Measurements from ENCODE around the gene ZMYND11. TPM values are rescaled to one million over a fixed set of nuclear protein-coding genes. Genes with fewer than 3 reads are reported as not detected.
A peak's percentile ranks its signal among the peaks of the same experiment; 100 is the strongest.

ZMYND11 gene
- polyA plus RNA-seq, 1 of the 3 experiments (the other 2 are of a cell fraction): 33.1 TPM

DNA sequence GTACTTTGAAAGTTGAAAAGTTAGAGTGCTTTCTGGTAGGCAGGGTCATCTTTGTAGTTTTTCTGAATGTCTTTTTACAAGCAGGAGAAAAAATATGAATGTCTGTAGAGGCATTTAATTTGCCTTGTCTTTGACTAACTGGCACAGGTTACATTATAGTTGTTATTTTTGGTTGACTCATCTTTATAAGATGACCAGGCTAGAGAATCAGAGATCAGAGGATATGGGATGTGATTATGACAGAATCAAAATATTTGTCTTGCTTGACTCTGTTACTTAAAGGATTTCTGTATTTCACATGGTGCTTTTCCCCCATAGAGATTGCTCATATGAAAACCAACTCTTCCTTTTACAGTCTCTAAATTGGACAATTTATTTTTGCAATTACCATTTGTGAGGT is 2.4 kb downstream of the ZMYND11 start (continued):
- TF ChIP-seq EP300 (IDR thresholded peaks at IDR 0.05; ENCODE audit: borderline replicate concordance in 1 of 2, low read depth in 1 of 2, low read length in 1 of 2): no peak
- TF ChIP-seq POLR2AphosphoS5 (IDR thresholded peaks at IDR 0.05; ENCODE audit: low read depth, low read length): no peak
- TF ChIP-seq, protein P1, sequence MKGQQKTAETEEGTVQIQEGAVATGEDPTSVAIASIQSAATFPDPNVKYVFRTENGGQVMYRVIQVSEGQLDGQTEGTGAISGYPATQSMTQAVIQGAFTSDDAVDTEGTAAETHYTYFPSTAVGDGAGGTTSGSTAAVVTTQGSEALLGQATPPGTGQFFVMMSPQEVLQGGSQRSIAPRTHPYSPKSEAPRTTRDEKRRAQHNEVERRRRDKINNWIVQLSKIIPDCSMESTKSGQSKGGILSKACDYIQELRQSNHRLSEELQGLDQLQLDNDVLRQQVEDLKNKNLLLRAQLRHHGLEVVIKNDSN (IDR thresholded peaks at IDR 0.05; ENCODE audit: borderline replicate concordance, low read depth): no peak
- TF ChIP-seq, protein P2, sequence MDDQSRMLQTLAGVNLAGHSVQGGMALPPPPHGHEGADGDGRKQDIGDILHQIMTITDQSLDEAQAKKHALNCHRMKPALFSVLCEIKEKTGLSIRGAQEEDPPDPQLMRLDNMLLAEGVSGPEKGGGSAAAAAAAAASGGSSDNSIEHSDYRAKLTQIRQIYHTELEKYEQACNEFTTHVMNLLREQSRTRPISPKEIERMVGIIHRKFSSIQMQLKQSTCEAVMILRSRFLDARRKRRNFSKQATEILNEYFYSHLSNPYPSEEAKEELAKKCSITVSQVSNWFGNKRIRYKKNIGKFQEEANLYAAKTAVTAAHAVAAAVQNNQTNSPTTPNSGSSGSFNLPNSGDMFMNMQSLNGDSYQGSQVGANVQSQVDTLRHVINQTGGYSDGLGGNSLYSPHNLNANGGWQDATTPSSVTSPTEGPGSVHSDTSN (IDR thresholded peaks at IDR 0.05): peak; percentile 51; the same call in 1 of the 2 replicates
- no peak for TF ChIP-seq EZH2phosphoT487 (IDR thresholded peaks at IDR 0.05; ENCODE audit: borderline replicate concordance, low read depth)
- TF ChIP-seq FOSL2 (IDR thresholded peaks at IDR 0.05; ENCODE audit: borderline replicate concordance, low read depth): peak; percentile 58
- TF ChIP-seq JUND (IDR thresholded peaks at IDR 0.05): peak; percentile 56
- TF ChIP-seq TAF1 (IDR thresholded peaks at IDR 0.05; ENCODE audit: borderline replicate concordance, low read depth, low read length): no peak
- TF ChIP-seq NFIC (IDR thresholded peaks at IDR 0.05; ENCODE audit: borderline replicate concordance): peak; percentile 17; the same call in 1 of the 2 replicates
- TF ChIP-seq TCF12 (IDR thresholded peaks at IDR 0.05): peak; percentile 48

DNA sequence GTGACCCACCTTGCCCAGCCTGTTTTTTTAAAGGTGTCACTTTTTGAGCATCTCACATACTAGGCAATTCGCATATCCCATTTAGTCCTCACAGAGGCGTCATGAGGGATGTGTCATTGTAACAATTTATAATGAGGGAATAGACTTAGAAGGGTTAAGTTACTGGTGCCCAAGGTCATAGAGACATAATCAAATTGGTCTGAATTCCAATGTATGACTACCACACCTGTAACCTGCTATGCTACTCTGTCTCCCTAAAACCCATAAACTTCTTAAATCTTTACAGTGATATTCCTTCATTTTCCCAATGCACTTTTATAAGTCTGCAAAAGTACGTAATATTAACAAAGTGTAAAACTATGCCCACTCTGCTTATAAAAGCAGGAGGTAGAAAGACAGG is 7.1 kb downstream of the ZMYND11 start:
- Histone ChIP-seq H3K79me2 (ENCODE audit: insufficient read depth) (peaks cover 97% of the 10 kb centered on the region), H3K27ac (ENCODE audit: low read depth in 2 of 2, low read length in 1 of 2) (no peak overlapping the region), H3K4me3 (ENCODE audit: low read depth in 2 of 2, low read length in 1 of 2) (no peak overlapping the region), H3K9me2 (no peaks in the 10 kb centered on the region), H3K9me3 (no peaks in the 10 kb centered on the region), H4K20me1 (ENCODE audit: insufficient read depth) (peaks cover 92% of the 10 kb centered on the region), H3F3A (replicated peaks; ENCODE audit: insufficient read depth) (peaks cover 14% of the 10 kb centered on the region), H3K9ac (no peak overlapping the region), H3K4me2 (peak overlapping the region; percentile 15; the same call in 1 of the 2 replicates), H3K27me3 (ENCODE audit: insufficient read depth) (no peaks in the 10 kb centered on the region), H3K36me3 (replicated peaks in 1 of 2; ENCODE audit: control insufficient read depth in 1 of 2, insufficient read depth in 2 of 2, low read length in 1 of 2) (peaks cover 0 to 12% of the 10 kb centered on the region in 2 experiments), H3K4me1 (ENCODE audit: control insufficient read depth in 1 of 2, insufficient read depth in 2 of 2, low read depth in 1 of 2, low read length in 1 of 2) (peaks cover 8 to 26% of the 10 kb centered on the region in 2 experiments; a peak in 3 of 4 replicates), H2AFZ (ENCODE audit: low read depth) (no peak overlapping the region)
- ChIA-PET CTCF (no interaction called here), POLR2A (no interaction called here)
- 94% methylated on average over 3 of the region's 3 CpGs for WGBS (ENCODE audit: low lambda C conversion rate)
- no peak for DNase-seq
- no peak for TF ChIP-seq RXRA (IDR thresholded peaks at IDR 0.05; ENCODE audit: borderline replicate concordance, low read depth)
- no peak for TF ChIP-seq TAF1 (IDR thresholded peaks at IDR 0.05; ENCODE audit: borderline replicate concordance, low read depth, low read length)
- no peak for TF ChIP-seq MXI1 (IDR thresholded peaks at IDR 0.05; ENCODE audit: low read depth, low read length)
- TF ChIP-seq ELF1 (IDR thresholded peaks at IDR 0.05): no peak
- TF ChIP-seq, protein P3, sequence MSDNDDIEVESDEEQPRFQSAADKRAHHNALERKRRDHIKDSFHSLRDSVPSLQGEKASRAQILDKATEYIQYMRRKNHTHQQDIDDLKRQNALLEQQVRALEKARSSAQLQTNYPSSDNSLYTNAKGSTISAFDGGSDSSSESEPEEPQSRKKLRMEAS (IDR thresholded peaks at IDR 0.05; ENCODE audit: low read depth): no peak
- no peak for TF ChIP-seq NRF1 (IDR thresholded peaks at IDR 0.05; ENCODE audit: low read depth, low read length)

DNA sequence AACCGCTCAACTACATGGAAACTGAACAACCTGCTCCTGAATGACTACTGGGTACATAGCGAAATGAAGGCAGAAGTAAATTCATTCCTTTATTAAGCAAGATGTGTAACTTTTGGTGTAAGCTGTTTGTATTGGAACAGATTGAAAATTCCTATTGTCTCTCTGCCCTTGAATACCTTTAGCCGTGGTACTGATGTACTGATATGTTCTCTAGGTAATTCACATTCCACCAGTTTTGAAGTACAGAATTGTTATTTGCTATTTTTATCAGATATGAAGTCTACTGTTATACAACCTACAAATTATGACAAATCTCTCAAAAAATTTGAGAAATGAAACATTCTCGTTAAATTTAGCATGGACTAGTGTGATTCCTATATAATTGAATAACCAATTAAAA is 17.7 kb downstream of the ZMYND11 start:
- Histone ChIP-seq H3K9ac (no peak overlapping the region), H3K4me3 (ENCODE audit: low read depth in 2 of 2, low read length in 1 of 2) (no peak overlapping the region), H3K27me3 (ENCODE audit: insufficient read depth) (no peaks in the 10 kb centered on the region), H3K79me2 (ENCODE audit: insufficient read depth) (peaks cover 98% of the 10 kb centered on the region), H3K27ac (ENCODE audit: low read depth in 2 of 2, low read length in 1 of 2) (no peak overlapping the region), H3K4me2 (no peak overlapping the region), H3F3A (replicated peaks; ENCODE audit: insufficient read depth) (no peaks in the 10 kb centered on the region), H3K9me2 (no peaks in the 10 kb centered on the region), H3K36me3 (replicated peaks in 1 of 2; ENCODE audit: control insufficient read depth in 1 of 2, insufficient read depth in 2 of 2, low read length in 1 of 2) (peaks cover 0 to 13% of the 10 kb centered on the region in 2 experiments), H3K9me3 (no peaks in the 10 kb centered on the region), H3K4me1 (ENCODE audit: control insufficient read depth in 1 of 2, insufficient read depth in 2 of 2, low read depth in 1 of 2, low read length in 1 of 2) (no peaks in the 10 kb centered on the region), H4K20me1 (ENCODE audit: insufficient read depth) (peaks cover 64% of the 10 kb centered on the region), H2AFZ (ENCODE audit: low read depth) (no peak overlapping the region)
- no peak for DNase-seq
- WGBS (ENCODE audit: low lambda C conversion rate): 94% methylated on average over 4 of the region's 4 CpGs
- CTCF ChIA-PET: no interaction called here
- POLR2A ChIA-PET: no interaction called here
- TF ChIP-seq RAD21 (IDR thresholded peaks at IDR 0.05; ENCODE audit: low read length): no peak
- TF ChIP-seq RFX5 (IDR thresholded peaks at IDR 0.05; ENCODE audit: low read length): no peak
- no peak for TF ChIP-seq MEF2A (IDR thresholded peaks at IDR 0.05; ENCODE audit: borderline replicate concordance, low read depth)
- TF ChIP-seq, protein P4, sequence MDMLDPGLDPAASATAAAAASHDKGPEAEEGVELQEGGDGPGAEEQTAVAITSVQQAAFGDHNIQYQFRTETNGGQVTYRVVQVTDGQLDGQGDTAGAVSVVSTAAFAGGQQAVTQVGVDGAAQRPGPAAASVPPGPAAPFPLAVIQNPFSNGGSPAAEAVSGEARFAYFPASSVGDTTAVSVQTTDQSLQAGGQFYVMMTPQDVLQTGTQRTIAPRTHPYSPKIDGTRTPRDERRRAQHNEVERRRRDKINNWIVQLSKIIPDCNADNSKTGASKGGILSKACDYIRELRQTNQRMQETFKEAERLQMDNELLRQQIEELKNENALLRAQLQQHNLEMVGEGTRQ (IDR thresholded peaks at IDR 0.05; ENCODE audit: borderline replicate concordance, low read depth, low read length): no peak
- no peak for TF ChIP-seq TAF1 (IDR thresholded peaks at IDR 0.05; ENCODE audit: borderline replicate concordance, low read depth, low read length)
- TF ChIP-seq RXRA (IDR thresholded peaks at IDR 0.05; ENCODE audit: borderline replicate concordance, low read depth): no peak
- TF ChIP-seq ELF1 (IDR thresholded peaks at IDR 0.05): no peak
- TF ChIP-seq EP300 (IDR thresholded peaks at IDR 0.05; ENCODE audit: borderline replicate concordance in 1 of 2, low read depth in 1 of 2, low read length in 1 of 2): no peak
- TF ChIP-seq SMC3 (IDR thresholded peaks at IDR 0.05; ENCODE audit: low read depth, low read length): no peak
- no peak for TF ChIP-seq JUND (IDR thresholded peaks at IDR 0.05)
- no peak for TF ChIP-seq EZH2phosphoT487 (IDR thresholded peaks at IDR 0.05; ENCODE audit: borderline replicate concordance, low read depth)

Measured in SK-N-SH (cell line).